ENCODE data around the gene MROH8.

MROH8 gene

GRCh38 chr20:37200926-37201826 lies 21.8 kb upstream of the MROH8 start:
- TF ChIP-seq TCF4 (CRISPR knock-in tag; IDR thresholded peaks at IDR 0.05; ENCODE audit: borderline replicate concordance) (no peak), ISL1 (CRISPR knock-in tag; IDR thresholded peaks at IDR 0.05) (no peak), ZFP3 (CRISPR knock-in tag; IDR thresholded peaks at IDR 0.05) (no peak), OSR1 (CRISPR knock-in tag; IDR thresholded peaks at IDR 0.05) (no peak), CREB5 (CRISPR knock-in tag; IDR thresholded peaks at IDR 0.05; ENCODE audit: low read depth) (no peak), ZC3H10 (CRISPR knock-in tag; IDR thresholded peaks at IDR 0.05) (no peak), BACH2 (CRISPR knock-in tag; IDR thresholded peaks at IDR 0.05; ENCODE audit: borderline replicate concordance) (no peak), SNAI2 (CRISPR knock-in tag; IDR thresholded peaks at IDR 0.05) (no peak), ZNF70 (CRISPR knock-in tag; IDR thresholded peaks at IDR 0.05) (no peak), TOX (CRISPR knock-in tag; IDR thresholded peaks at IDR 0.05; ENCODE audit: borderline replicate concordance) (no peak), POU6F1 (CRISPR knock-in tag; IDR thresholded peaks at IDR 0.05; ENCODE audit: borderline replicate concordance, low read depth) (no peak), RARB (CRISPR knock-in tag; IDR thresholded peaks at IDR 0.05) (no peak), PATZ1 (CRISPR knock-in tag; IDR thresholded peaks at IDR 0.05; ENCODE audit: borderline replicate concordance) (no peak), ARNTL (CRISPR knock-in tag; IDR thresholded peaks at IDR 0.05; ENCODE audit: borderline replicate concordance, low read depth) (no peak), ESRRG (CRISPR knock-in tag; IDR thresholded peaks at IDR 0.05) (no peak), ZFP30 (CRISPR knock-in tag; IDR thresholded peaks at IDR 0.05) (no peak), ZNF565 (CRISPR knock-in tag; conservative IDR thresholded peaks at IDR 0.05; ENCODE audit: low read depth) (no peak), TSHZ2 (CRISPR knock-in tag; IDR thresholded peaks at IDR 0.05) (no peak), GLIS3 (CRISPR knock-in tag; IDR thresholded peaks at IDR 0.05) (no peak)
- no peak for ATAC-seq

GRCh38 chr20:37200376-37200775 lies 21.0 kb upstream of the MROH8 start:
- TF ChIP-seq CREB5 (CRISPR knock-in tag; IDR thresholded peaks at IDR 0.05; ENCODE audit: low read depth) (no peak), BACH2 (CRISPR knock-in tag; IDR thresholded peaks at IDR 0.05; ENCODE audit: borderline replicate concordance) (no peak), PPARA (CRISPR knock-in tag; IDR thresholded peaks at IDR 0.05; ENCODE audit: borderline replicate concordance) (no peak), ZFP3 (CRISPR knock-in tag; IDR thresholded peaks at IDR 0.05) (no peak), GLIS3 (CRISPR knock-in tag; IDR thresholded peaks at IDR 0.05) (no peak), ZNF70 (CRISPR knock-in tag; IDR thresholded peaks at IDR 0.05) (no peak), TOX (CRISPR knock-in tag; IDR thresholded peaks at IDR 0.05; ENCODE audit: borderline replicate concordance) (no peak), ZNF565 (CRISPR knock-in tag; conservative IDR thresholded peaks at IDR 0.05; ENCODE audit: low read depth) (no peak), ZNF8 (CRISPR knock-in tag; IDR thresholded peaks at IDR 0.05) (no peak), POU6F1 (CRISPR knock-in tag; IDR thresholded peaks at IDR 0.05; ENCODE audit: borderline replicate concordance, low read depth) (no peak), ARNTL (CRISPR knock-in tag; IDR thresholded peaks at IDR 0.05; ENCODE audit: borderline replicate concordance, low read depth) (no peak), ZFP30 (CRISPR knock-in tag; IDR thresholded peaks at IDR 0.05) (no peak), CSDC2 (CRISPR knock-in tag; IDR thresholded peaks at IDR 0.05) (no peak), TCF4 (CRISPR knock-in tag; IDR thresholded peaks at IDR 0.05; ENCODE audit: borderline replicate concordance) (no peak), RARB (CRISPR knock-in tag; IDR thresholded peaks at IDR 0.05) (no peak)
- no peak for ATAC-seq

Measured in SK-N-SH treated with all-trans-retinoic acid at 6 μM for 48 hours (cell line).